ENCODE data around the gene THBS2. TPM values are rescaled to one million over a fixed set of nuclear protein-coding genes. Genes with fewer than 3 reads are reported as not detected.

The THBS2 gene
- total and polyA plus RNA-seq, 5 donors from 2014 or later: 0.02 TPM; not detected in 4

- no peaks in the 10 kb centered on the region for H3K27me3 ChIP-seq (ENCODE audit: control insufficient read depth, insufficient read depth, low read length)
- H3K9me3 Mint-ChIP-seq: peaks cover 0 to 2% (median 0%) of the 10 kb centered on the region in 7 donors
- no peak for ATAC-seq (ENCODE audit: low read depth in 2 of 2)
- H3K4me1 Mint-ChIP-seq: no peaks in the 10 kb centered on the region
- no peaks in the 10 kb centered on the region for H3K9me3 ChIP-seq (ENCODE audit: control insufficient read depth in 2 of 2, low read length in 2 of 2)
- H3K27me3 Mint-ChIP-seq: peaks cover 8% of the 10 kb centered on the region
- DNase-seq: no peak
- no peak overlapping the region for H3K4me3 Mint-ChIP-seq
- no peak overlapping the region for H3K27ac ChIP-seq (ENCODE audit: insufficient read depth, low read length, poor library complexity, severe bottlenecking)
- H3K36me3 ChIP-seq (ENCODE audit: control insufficient read depth, insufficient read depth, low read length): no peaks in the 10 kb centered on the region
- H3K27ac Mint-ChIP-seq: no peak overlapping the region
- H3K36me3 Mint-ChIP-seq: no peaks in the 10 kb centered on the region
- no peaks in the 10 kb centered on the region for H3K4me1 ChIP-seq (ENCODE audit: control insufficient read depth, insufficient read depth, low read length, poor library complexity, severe bottlenecking)
- H3K4me3 ChIP-seq (ENCODE audit: low read depth, low read length): no peak overlapping the region
Measured at GRCh38 chr6:169286961-169287360, 33.3 kb upstream of the THBS2 start.

DNA sequence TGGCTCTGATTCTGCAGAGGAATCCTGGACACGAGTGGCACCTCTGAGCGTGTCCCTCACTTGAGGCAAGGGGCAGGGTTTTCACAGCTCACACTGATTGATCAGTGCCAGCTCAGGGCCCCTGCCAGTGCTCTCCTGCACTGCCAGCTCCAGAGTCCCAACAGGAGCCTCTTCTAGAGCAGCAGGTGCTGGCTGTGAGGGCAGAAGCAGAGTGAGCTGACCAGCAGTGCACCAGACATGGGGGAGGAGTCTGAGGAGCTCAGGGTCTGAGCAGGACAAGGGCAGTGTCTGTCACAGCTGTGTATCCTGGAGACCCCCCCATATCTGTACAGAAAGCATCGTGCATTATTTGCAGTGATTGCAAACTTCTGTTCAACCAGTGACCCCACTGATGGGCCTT, 31.5 kb upstream of the THBS2 start:
- no peaks in the 10 kb centered on the region for H3K4me1 Mint-ChIP-seq
- no peak for ATAC-seq (ENCODE audit: low read depth in 2 of 2)
- peaks cover 1% of the 10 kb centered on the region for H3K27me3 Mint-ChIP-seq
- H3K27ac ChIP-seq (ENCODE audit: insufficient read depth, low read length, poor library complexity, severe bottlenecking): no peak overlapping the region
- no peaks in the 10 kb centered on the region for H3K4me1 ChIP-seq (ENCODE audit: control insufficient read depth, insufficient read depth, low read length, poor library complexity, severe bottlenecking)
- H3K36me3 Mint-ChIP-seq: no peaks in the 10 kb centered on the region
- H3K9me3 Mint-ChIP-seq: no peaks in the 10 kb centered on the region
- no peak for DNase-seq
- no peak overlapping the region for H3K4me3 Mint-ChIP-seq
- H3K27me3 ChIP-seq (ENCODE audit: control insufficient read depth, insufficient read depth, low read length): no peaks in the 10 kb centered on the region
- no peaks in the 10 kb centered on the region for H3K36me3 ChIP-seq (ENCODE audit: control insufficient read depth, insufficient read depth, low read length)
- H3K4me3 ChIP-seq (ENCODE audit: low read depth, low read length): no peak overlapping the region
- no peak overlapping the region for H3K27ac Mint-ChIP-seq
- H3K9me3 ChIP-seq (ENCODE audit: control insufficient read depth in 2 of 2, low read length in 2 of 2): no peaks in the 10 kb centered on the region

DNA sequence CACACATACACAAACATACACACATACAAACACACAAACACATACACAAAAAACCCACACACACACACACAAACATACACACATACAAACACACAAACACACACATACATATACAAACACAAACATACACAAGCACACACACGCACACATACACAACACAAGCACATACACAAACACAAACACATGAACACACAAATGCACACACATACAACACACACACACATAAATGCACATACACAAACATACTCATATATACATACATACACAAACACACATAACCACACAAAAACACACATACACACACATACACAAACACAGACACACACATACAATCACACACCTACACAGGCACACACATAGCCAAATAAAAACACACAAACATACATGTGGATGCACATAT, 30.3 kb upstream of the THBS2 start:
- Mint-ChIP-seq H3K4me3 (no peak overlapping the region), H3K27ac (no peak overlapping the region), H3K36me3 (no peaks in the 10 kb centered on the region), H3K27me3 (no peaks in the 10 kb centered on the region), H3K9me3 (no peaks in the 10 kb centered on the region), H3K4me1 (no peaks in the 10 kb centered on the region)
- Histone ChIP-seq H3K4me1 (ENCODE audit: control insufficient read depth, insufficient read depth, low read length, poor library complexity, severe bottlenecking) (no peaks in the 10 kb centered on the region), H3K36me3 (ENCODE audit: control insufficient read depth, insufficient read depth, low read length) (no peaks in the 10 kb centered on the region), H3K27me3 (ENCODE audit: control insufficient read depth, insufficient read depth, low read length) (no peaks in the 10 kb centered on the region), H3K4me3 (ENCODE audit: low read depth, low read length) (no peak overlapping the region), H3K9me3 (ENCODE audit: control insufficient read depth in 2 of 2, low read length in 2 of 2) (no peaks in the 10 kb centered on the region), H3K27ac (ENCODE audit: insufficient read depth, low read length, poor library complexity, severe bottlenecking) (no peak overlapping the region)
- ATAC-seq (ENCODE audit: low read depth in 2 of 2): no peak
- DNase-seq: no peak

DNA sequence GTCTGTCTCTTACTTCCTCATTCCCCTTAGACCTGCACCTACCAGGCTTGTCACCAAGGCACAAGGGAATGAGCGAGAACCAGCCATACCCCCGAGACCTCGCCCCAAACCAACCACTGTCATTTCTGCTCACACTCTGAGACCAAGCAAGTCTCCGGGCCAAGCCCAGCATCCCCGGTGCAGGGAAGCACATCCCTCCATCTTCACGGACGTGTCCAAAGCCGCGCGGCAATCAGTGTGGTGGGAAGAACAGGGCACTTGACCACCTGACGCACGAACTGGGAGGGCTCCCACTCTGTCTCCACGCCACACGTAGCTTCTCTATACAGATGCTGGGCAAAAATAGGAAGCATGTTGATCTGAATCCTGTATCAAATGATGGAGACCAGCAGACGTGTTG, 28.4 kb upstream of the THBS2 start:
- H3K4me1 ChIP-seq (ENCODE audit: control insufficient read depth, insufficient read depth, low read length, poor library complexity, severe bottlenecking): no peaks in the 10 kb centered on the region
- H3K9me3 Mint-ChIP-seq: no peaks in the 10 kb centered on the region
- ATAC-seq (ENCODE audit: low read depth in 2 of 2): no peak
- no peaks in the 10 kb centered on the region for H3K9me3 ChIP-seq (ENCODE audit: control insufficient read depth in 2 of 2, low read length in 2 of 2)
- H3K4me1 Mint-ChIP-seq: no peaks in the 10 kb centered on the region
- no peak overlapping the region for H3K4me3 Mint-ChIP-seq
- H3K27ac ChIP-seq (ENCODE audit: insufficient read depth, low read length, poor library complexity, severe bottlenecking): no peak overlapping the region
- no peaks in the 10 kb centered on the region for H3K27me3 ChIP-seq (ENCODE audit: control insufficient read depth, insufficient read depth, low read length)
- H3K36me3 ChIP-seq (ENCODE audit: control insufficient read depth, insufficient read depth, low read length): no peaks in the 10 kb centered on the region
- H3K27ac Mint-ChIP-seq: no peak overlapping the region
- H3K4me3 ChIP-seq (ENCODE audit: low read depth, low read length): no peak overlapping the region
- no peaks in the 10 kb centered on the region for H3K36me3 Mint-ChIP-seq
- no peak for DNase-seq
- H3K27me3 Mint-ChIP-seq: no peaks in the 10 kb centered on the region

DNA sequence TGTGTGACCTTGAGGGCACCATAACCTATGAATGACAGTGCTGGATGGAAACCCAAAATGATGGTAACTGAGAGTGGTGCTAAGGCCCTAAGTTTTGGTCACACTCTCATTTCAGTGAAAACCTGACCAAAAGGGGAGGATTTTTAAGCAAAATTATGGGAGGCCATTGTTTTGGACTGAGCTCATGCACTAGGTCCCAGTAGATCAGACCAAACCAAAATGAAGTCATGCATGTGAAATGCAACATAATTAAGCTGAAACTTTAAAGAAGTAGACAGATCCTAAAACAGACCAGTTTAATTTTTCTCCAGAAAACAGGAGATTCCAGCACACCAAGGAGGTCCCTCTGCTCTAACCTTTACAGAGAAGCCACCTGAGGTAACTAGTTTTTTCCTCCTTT, 24.0 kb upstream of the THBS2 start:
- no peaks in the 10 kb centered on the region for H3K9me3 ChIP-seq (ENCODE audit: control insufficient read depth in 2 of 2, low read length in 2 of 2)

GRCh38 chr6:169274781-169275180, 21.1 kb upstream of the THBS2 start:
- Mint-ChIP-seq H3K4me3 (no peak overlapping the region), H3K9me3 (no peaks in the 10 kb centered on the region), H3K27ac (no peak overlapping the region), H3K36me3 (no peaks in the 10 kb centered on the region), H3K4me1 (no peaks in the 10 kb centered on the region), H3K27me3 (peaks cover 11% of the 10 kb centered on the region)
- Histone ChIP-seq H3K4me3 (ENCODE audit: low read depth, low read length) (no peak overlapping the region), H3K27me3 (ENCODE audit: control insufficient read depth, insufficient read depth, low read length) (no peaks in the 10 kb centered on the region), H3K9me3 (ENCODE audit: control insufficient read depth in 2 of 2, low read length in 2 of 2) (no peaks in the 10 kb centered on the region), H3K4me1 (ENCODE audit: control insufficient read depth, insufficient read depth, low read length, poor library complexity, severe bottlenecking) (no peaks in the 10 kb centered on the region), H3K27ac (ENCODE audit: insufficient read depth, low read length, poor library complexity, severe bottlenecking) (no peak overlapping the region), H3K36me3 (ENCODE audit: control insufficient read depth, insufficient read depth, low read length) (no peaks in the 10 kb centered on the region)
- ATAC-seq (ENCODE audit: low read depth in 2 of 2) (no peak), DNase-seq (no peak)

More for the DNA sequence above, 24.0 kb upstream of the THBS2 start:
- Mint-ChIP-seq H3K36me3 (no peaks in the 10 kb centered on the region), H3K4me1 (no peaks in the 10 kb centered on the region), H3K27me3 (peaks cover 7% of the 10 kb centered on the region), H3K27ac (no peak overlapping the region), H3K4me3 (no peak overlapping the region), H3K9me3 (no peaks in the 10 kb centered on the region)
- Histone ChIP-seq H3K4me3 (ENCODE audit: low read depth, low read length) (no peak overlapping the region), H3K27ac (ENCODE audit: insufficient read depth, low read length, poor library complexity, severe bottlenecking) (no peak overlapping the region), H3K27me3 (ENCODE audit: control insufficient read depth, insufficient read depth, low read length) (no peaks in the 10 kb centered on the region), H3K36me3 (ENCODE audit: control insufficient read depth, insufficient read depth, low read length) (no peaks in the 10 kb centered on the region), H3K4me1 (ENCODE audit: control insufficient read depth, insufficient read depth, low read length, poor library complexity, severe bottlenecking) (no peaks in the 10 kb centered on the region)
- DNase-seq (no peak), ATAC-seq (ENCODE audit: low read depth in 2 of 2) (no peak)

DNA sequence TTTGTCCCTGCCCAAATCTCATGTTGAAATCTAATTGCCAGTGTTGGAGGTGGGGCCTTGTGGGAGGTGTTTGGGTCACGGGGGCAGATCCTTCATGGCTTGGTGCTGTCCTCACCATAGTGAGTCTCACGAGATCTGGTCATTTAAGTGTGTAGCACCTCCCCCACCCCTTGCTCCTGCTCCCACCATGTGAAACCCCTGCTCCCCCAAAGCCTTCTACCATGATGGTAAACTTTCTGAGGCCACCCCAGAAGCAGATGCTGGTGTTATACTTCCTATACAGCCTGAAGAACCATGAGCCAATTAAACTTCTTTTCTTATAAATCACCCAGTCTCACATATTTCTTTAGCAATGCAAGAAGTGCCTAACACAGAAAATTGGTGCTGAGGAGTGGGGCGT, 19.9 kb upstream of the THBS2 start:
- H3K27ac Mint-ChIP-seq: no peak overlapping the region

GRCh38 chr6:169271877-169272216, 18.2 kb upstream of the THBS2 start:
- no peak for ATAC-seq (ENCODE audit: low read depth in 2 of 2)
- H3K4me1 ChIP-seq (ENCODE audit: control insufficient read depth, insufficient read depth, low read length, poor library complexity, severe bottlenecking): no peaks in the 10 kb centered on the region
- no peaks in the 10 kb centered on the region for H3K9me3 Mint-ChIP-seq
- no peak overlapping the region for H3K4me3 ChIP-seq (ENCODE audit: low read depth, low read length)
- peak overlapping the region in 1 of 3 donors; percentile 43 for H3K27ac Mint-ChIP-seq
- H3K27ac ChIP-seq (ENCODE audit: insufficient read depth, low read length, poor library complexity, severe bottlenecking): no peak overlapping the region
- H3K27me3 Mint-ChIP-seq: peaks cover 18% of the 10 kb centered on the region
- no peaks in the 10 kb centered on the region for H3K36me3 Mint-ChIP-seq
- no peaks in the 10 kb centered on the region for H3K4me1 Mint-ChIP-seq
- no peak for DNase-seq
- no peaks in the 10 kb centered on the region for H3K27me3 ChIP-seq (ENCODE audit: control insufficient read depth, insufficient read depth, low read length)
- H3K4me3 Mint-ChIP-seq: no peak overlapping the region
- no peaks in the 10 kb centered on the region for H3K9me3 ChIP-seq (ENCODE audit: control insufficient read depth in 2 of 2, low read length in 2 of 2)
- H3K36me3 ChIP-seq (ENCODE audit: control insufficient read depth, insufficient read depth, low read length): no peaks in the 10 kb centered on the region

More for the DNA sequence above, 19.9 kb upstream of the THBS2 start:
- H3K27me3 Mint-ChIP-seq: peaks cover 18% of the 10 kb centered on the region
- no peaks in the 10 kb centered on the region for H3K36me3 ChIP-seq (ENCODE audit: control insufficient read depth, insufficient read depth, low read length)
- no peaks in the 10 kb centered on the region for H3K36me3 Mint-ChIP-seq
- H3K4me3 Mint-ChIP-seq: no peak overlapping the region
- H3K4me1 Mint-ChIP-seq: no peaks in the 10 kb centered on the region
- H3K4me3 ChIP-seq (ENCODE audit: low read depth, low read length): no peak overlapping the region
- H3K27ac ChIP-seq (ENCODE audit: insufficient read depth, low read length, poor library complexity, severe bottlenecking): no peak overlapping the region
- no peaks in the 10 kb centered on the region for H3K27me3 ChIP-seq (ENCODE audit: control insufficient read depth, insufficient read depth, low read length)
- ATAC-seq (ENCODE audit: low read depth in 2 of 2) (no peak), DNase-seq (no peak)
- H3K4me1 ChIP-seq (ENCODE audit: control insufficient read depth, insufficient read depth, low read length, poor library complexity, severe bottlenecking): no peaks in the 10 kb centered on the region
- no peaks in the 10 kb centered on the region for H3K9me3 Mint-ChIP-seq
- no peaks in the 10 kb centered on the region for H3K9me3 ChIP-seq (ENCODE audit: control insufficient read depth in 2 of 2, low read length in 2 of 2)
